DMS153 treated with DMSO at 0.1 percent for 48 hours (cell line): ENCODE data around the gene HDAC9.

Experiments
- DNase-seq: peaks from one replicate; lab custom pipeline; 2025; ENCODE audit not compliant: unreplicated experiment; lab: John Stamatoyannopoulos, UW

Gene HDAC9

DNA sequence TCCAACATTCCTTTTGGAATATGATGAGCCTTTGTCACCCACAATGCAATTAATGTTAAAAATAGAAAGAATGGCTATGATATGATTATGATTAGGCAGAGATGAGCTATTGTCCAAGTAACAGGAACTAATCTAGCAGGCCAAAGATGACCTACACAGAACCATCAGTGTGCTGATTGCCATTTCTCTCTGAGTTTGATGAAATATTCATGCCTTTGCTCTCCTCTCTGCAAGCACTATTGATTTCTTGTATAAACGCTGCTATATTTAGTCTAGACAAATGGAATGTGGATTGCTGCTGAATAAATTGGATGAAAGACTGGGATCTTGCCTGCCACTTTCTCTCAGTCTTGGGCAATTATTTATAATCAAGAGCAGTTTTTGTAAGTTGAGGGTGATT lies 85.4 kb downstream of the HDAC9 start:
- no peak for DNase-seq

GRCh38 chr7:18583305-18583704 lies 87.8 kb downstream of the HDAC9 start:
- DNase-seq = no peak

DNA sequence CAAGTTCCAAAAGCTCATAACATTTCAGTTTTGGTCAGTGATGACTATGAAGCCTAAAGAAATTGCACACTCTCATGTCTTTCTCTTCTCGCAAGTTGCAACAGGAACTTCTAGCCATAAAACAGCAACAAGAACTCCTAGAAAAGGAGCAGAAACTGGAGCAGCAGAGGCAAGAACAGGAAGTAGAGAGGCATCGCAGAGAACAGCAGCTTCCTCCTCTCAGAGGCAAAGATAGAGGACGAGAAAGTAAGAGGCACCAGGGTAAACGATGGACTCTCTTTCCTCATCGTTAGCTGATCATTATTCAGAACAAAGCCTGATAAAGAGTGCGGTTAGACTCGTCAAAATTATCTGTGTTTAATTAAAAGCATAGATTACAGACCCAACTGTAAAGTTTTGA lies 94.7 kb downstream of the HDAC9 start:
- DNase-seq = no peak

DNA sequence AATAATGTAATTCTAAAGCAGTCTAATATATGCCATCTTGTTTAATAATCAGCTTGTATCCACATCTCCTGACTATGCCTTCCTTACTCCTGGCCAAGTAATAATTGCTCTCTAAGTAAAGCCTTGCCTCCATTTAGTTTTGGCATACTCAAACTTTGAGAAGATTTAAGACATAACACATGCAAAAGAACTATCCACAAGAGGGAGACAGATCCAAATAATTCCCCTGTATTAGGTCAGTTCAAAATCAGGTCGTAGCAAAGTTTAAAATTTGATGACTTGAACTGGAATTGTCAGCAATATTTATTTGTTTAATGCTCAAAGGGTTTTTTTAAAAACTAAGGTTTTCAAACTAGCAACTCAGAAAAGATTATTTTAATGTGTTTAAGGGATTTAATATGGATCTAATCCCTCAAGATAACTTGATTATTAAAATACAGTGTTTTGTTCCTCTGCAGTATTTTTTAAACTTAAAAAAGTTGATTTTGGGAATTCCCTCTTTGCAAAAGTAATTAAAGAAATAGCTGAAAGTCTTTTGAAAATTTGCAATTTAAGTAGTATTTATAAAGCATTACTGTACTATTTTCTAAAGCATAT lies 95.3 kb downstream of the HDAC9 start:
- peak; percentile 29 for DNase-seq

- DNase-seq = no peak
These were observed 98.2 kb downstream of the HDAC9 start for GRCh38 chr7:18593602-18594279.

DNA sequence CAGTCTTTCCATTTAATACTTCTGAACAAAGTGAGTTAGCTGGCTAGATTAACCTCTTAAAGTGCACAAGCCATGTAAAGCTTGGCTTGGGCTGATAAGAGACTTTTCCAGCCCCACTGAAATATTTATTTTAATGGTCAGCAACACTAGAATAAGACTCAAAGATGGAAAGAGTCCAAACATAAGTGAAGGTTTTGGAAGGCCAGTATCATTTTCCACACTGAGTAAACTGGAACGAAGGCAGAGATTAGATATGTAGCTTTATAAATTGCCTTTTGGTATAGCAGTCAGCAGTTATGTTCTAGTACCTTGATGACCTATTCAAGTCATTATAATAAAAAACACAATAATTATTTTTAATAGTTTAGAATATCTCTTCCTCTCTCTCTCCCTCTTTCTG lies 102.2 kb downstream of the HDAC9 start:
- DNase-seq = no peak

- DNase-seq = no peak
These were observed 111.5 kb downstream of the HDAC9 start for GRCh38 chr7:18607025-18607424.

DNA sequence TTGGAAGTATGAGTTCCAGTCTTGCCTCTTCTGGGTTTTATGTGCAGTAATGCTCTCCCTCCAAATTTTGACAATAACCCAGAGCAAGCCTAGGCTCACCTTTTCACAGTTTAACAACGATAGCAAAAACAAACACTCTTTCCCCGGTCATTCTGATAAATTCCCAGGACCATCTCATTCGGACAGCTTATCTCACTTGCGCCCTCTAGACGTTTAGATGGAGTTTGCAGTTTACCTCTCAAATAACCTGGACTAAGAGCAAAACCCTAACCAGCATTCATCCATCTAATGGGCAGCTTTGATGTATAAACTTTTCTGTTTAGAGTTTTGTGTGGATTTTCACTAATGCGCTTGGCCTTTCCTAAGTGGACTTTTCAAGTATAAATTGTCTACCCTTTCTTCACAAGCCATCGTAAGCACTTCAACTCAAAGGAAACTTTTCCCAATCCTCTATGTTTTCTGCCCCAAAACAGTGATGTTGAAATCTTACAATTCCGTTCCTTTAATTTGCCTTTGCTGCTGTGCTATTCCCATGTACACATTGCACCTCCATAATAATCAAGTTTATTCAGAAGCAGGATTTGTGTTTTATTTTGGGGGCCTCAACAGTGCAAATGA lies 114.9 kb downstream of the HDAC9 start:
- DNase-seq = no peak

GRCh38 chr7:18614841-18615240 lies 119.3 kb downstream of the HDAC9 start:
- DNase-seq = no peak

- DNase-seq = no peak
These were observed 123.8 kb downstream of the HDAC9 start for GRCh38 chr7:18619311-18619710.

DNA sequence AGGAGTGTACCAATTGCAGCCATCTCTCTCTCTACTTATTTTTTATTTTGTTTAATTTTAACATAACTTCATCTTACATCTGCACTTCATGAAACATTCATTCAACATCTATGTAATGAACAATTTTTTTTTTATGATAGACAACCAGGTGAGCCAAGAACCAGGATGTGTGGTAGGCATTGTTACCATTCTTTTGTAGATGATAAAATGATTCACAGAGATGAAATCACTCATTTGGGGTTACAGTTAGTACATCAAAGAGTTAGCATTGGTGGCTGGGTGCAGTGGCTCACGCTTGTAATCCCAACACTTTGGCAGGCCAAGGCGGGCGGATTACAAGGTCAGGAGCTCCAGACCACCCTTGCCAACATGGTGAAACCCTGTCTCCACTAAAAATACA lies 127.8 kb downstream of the HDAC9 start:
- no peak for DNase-seq

DNA sequence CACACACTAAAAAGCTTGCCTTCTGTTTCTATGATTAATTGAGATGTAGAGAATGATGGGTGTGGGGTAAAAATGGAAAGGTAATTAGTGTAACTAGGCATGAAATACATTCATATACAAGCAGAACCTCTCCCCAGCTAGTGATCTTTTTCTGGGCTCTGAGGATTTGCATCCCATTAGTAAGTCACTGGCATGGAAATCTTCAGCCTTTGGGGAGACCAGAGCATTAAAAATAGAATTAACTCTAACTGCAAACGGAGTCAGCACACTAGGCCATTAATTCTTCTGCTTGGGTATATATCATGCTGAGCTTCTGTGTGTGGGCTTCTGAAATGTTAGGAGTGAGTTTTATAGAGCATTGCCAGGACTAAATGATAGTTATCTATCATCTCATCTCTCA lies 128.9 kb downstream of the HDAC9 start:
- no peak for DNase-seq

DNA sequence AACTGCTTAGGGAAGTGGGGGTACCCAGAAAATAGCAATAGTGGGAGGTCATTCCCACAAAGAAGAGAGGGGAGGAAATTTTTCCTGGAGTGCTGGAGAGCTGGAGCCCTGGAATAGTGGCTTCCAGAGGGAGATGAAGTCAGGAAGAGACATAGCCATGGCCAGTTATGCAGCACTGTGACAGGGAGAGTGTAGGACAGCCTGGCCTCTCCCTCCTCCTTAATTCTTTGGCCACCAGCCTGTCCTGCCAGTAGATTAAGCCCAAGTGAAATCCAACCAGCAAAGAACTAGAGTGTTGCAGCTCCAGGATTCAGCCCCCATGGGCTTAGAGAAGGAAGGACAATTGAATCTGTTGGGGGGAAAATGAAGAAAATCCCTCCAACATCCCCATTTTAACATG lies 130.5 kb downstream of the HDAC9 start:
- no peak for DNase-seq

DNA sequence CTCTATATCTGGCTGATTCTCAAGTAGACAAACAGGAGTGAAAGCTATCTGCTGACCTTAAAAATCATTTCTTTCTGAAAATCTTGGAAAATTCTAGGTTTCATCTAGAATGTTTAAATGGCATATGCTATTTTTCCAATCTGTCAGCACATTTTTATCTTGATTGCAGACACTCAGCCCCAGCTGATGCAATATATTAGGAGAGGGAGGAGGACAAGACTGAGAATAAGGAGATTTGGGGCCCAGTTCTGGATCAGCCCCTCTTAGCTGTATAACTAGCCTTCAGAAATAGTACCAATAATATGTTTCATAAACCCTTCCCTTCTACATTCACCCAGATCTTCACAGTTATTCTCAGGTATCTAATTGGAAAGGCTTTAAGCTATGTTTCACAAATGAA lies 131.2 kb downstream of the HDAC9 start:
- DNase-seq = no peak

- no peak for DNase-seq
These were observed 142.0 kb downstream of the HDAC9 start for GRCh38 chr7:18637516-18637915.

- DNase-seq = no peak
These were observed 143.3 kb downstream of the HDAC9 start for GRCh38 chr7:18638594-18639452.

GRCh38 chr7:18639711-18640110 lies 144.2 kb downstream of the HDAC9 start:
- no peak for DNase-seq

DNA sequence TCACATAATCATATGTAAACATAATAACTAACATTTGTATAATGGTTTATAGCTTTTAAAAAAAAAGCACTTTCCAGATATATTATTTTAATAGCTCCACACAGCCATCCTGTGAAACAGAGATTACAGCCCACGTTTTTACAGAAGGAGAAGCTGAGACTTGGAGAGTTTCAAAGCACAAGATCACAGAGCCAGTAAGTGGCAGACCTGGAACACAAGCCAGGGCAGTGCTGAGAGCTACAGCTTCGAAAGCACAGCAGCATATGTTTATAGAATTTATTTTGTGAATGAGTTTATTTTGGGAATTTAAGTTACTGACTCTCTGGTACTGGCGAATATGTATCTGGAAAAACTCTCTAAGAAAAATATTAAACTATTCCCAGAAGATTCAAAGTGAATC lies 149.4 kb downstream of the HDAC9 start:
- no peak for DNase-seq

DNA sequence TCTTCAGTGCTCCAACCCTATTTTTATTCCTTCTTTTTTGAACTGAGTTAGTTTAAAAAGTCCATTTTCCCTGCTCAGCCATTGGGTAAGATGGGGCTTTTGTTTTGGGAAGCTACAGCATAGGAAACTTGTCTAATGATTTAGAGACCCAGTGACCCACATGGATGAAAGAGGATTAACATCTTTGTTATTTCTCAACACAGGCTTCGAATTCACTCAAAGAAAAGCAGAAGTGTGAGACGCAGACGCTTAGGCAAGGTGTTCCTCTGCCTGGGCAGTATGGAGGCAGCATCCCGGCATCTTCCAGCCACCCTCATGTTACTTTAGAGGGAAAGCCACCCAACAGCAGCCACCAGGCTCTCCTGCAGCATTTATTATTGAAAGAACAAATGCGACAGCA lies 152.0 kb downstream of the HDAC9 start:
- DNase-seq = no peak

GRCh38 chr7:18648849-18649758 lies 153.6 kb downstream of the HDAC9 start:
- no peak for DNase-seq
